ENCODE results near the gene NUP98. TPM values are rescaled to one million over a fixed set of nuclear protein-coding genes. Genes with fewer than 3 reads are reported as not detected.
A peak's percentile ranks its signal among the peaks of the same experiment; 100 is the strongest.

The NUP98 gene
- total and polyA plus RNA-seq, 8 donors = 12.2 to 38.0 (median 26.1) TPM

DNA sequence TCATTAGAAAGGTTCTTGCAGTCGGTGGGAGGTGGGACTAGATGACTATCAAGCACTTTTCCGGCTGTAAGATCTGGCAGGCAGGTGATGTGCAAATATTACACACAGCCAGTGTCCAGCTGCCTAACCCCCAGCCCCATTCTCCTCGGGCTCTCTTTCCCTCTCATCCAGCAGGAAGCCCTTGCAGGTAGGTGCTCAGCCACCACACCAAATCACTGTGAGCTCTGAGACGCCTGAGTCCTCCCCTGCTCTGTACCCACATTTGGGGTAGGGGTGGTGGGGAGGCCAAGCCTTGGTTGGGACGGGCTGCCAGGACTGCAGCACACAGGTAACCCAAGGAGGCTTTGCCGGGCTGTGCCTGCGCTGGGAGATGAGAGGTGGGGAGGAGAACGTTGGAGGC, 156.2 kb downstream of the NUP98 start:
- no peaks in the 10 kb centered on the region for H3K9me3 ChIP-seq
- H3K36me3 ChIP-seq = no peaks in the 10 kb centered on the region
- intact Hi-C loops (cut with DNase I) = no loop called here
- no peak for FAIRE-seq
- no peaks in the 10 kb centered on the region for H3K27me3 ChIP-seq
- DNase-seq = peak in 1 of 6 donors; percentile 26
- ATAC-seq = no peak
- TF ChIP-seq CTCF (IDR thresholded peaks at IDR 0.05) = no peak
- WGBS, 2 donors = 58 to 67% methylated on average over 8 of the region's 8 CpGs
- no peak overlapping the region for H3K27ac ChIP-seq
- H3K4me1 ChIP-seq = peaks cover 0 to 4% (median 4%) of the 10 kb centered on the region in 3 donors
- no peak overlapping the region for H3K4me3 ChIP-seq

DNA sequence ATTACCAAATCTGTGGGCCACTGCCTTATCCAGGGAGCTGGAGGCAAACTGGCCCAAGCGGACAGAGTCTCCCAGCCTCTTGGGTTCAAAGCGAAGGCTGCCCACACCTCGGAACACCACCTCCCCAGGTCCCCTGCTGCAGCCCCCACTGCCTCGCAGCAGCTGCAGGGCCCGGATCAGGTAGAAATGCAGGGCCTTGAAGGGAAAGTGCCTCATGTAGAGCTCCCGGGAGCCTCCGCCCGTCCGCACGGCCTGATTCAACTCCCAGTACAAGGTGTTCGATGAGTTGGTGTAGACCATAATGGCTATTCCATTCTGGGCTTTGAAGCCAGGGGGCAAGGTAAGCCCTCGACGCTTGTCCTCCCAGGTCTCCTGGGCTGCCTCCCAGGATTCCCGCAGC, 157.5 kb downstream of the NUP98 start:
- Histone ChIP-seq H3K36me3 (no peaks in the 10 kb centered on the region), H3K27ac (no peak overlapping the region), H3K9me3 (no peaks in the 10 kb centered on the region), H3K4me3 (no peak overlapping the region), H3K27me3 (no peaks in the 10 kb centered on the region), H3K4me1 (peaks cover 0 to 4% (median 4%) of the 10 kb centered on the region in 3 donors)
- no peak for TF ChIP-seq CTCF (IDR thresholded peaks at IDR 0.05)
- DNase-seq = no peak
- no peak for ATAC-seq
- 93 to 98% methylated on average over 14 of the region's 14 CpGs for WGBS, 2 donors
- FAIRE-seq = no peak
- intact Hi-C loops (cut with DNase I) = no loop called here

DNA sequence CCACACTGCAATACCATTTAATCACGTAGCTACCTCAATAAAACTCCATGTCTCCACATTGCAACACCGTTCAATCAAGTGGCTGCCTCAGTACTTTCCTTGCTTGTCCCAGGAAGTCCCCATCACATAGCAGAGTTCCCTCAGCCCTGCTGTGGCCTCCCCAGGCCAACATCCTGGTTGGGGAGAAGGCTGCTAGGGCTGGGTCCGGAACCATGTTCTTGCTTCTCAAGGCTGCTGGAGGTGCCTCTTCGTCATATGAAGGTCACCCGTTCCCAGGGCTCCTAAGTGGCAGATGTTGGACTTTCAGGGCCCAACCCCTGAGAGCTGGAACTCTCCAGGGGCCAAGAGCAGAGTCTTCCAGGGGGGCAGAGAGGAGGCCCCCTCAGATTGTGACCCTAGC, 158.8 kb downstream of the NUP98 start:
- DNase-seq = no peak
- Histone ChIP-seq H3K27me3 (no peaks in the 10 kb centered on the region), H3K4me1 (peaks cover 0 to 4% (median 4%) of the 10 kb centered on the region in 3 donors), H3K4me3 (no peak overlapping the region), H3K9me3 (no peaks in the 10 kb centered on the region), H3K36me3 (no peaks in the 10 kb centered on the region), H3K27ac (no peak overlapping the region)
- intact Hi-C loops (cut with DNase I) = no loop called here
- no peak for TF ChIP-seq CTCF (IDR thresholded peaks at IDR 0.05)
- WGBS, 2 donors = 76 to 79% methylated on average over 5 of the region's 5 CpGs
- no peak for FAIRE-seq
- ATAC-seq = no peak

GRCh38 chr11:3637201-3637600, 160.2 kb downstream of the NUP98 start:
- TF ChIP-seq CTCF (IDR thresholded peaks at IDR 0.05) = no peak
- no peaks in the 10 kb centered on the region for H3K27me3 ChIP-seq
- H3K27ac ChIP-seq = no peak overlapping the region
- peaks cover 0 to under 1% (median 0%) of the 10 kb centered on the region in 3 donors for H3K4me1 ChIP-seq
- no peak overlapping the region for H3K4me3 ChIP-seq
- H3K36me3 ChIP-seq = no peaks in the 10 kb centered on the region
- ATAC-seq = no peak
- WGBS, 2 donors = 78 to 85% methylated on average over 13 of the region's 13 CpGs
- intact Hi-C loops (cut with DNase I) = no loop called here
- no peak for DNase-seq
- no peak for FAIRE-seq
- no peaks in the 10 kb centered on the region for H3K9me3 ChIP-seq

- DNase-seq = no peak
- no peak for ATAC-seq
- no peaks in the 10 kb centered on the region for H3K4me1 ChIP-seq
- no peaks in the 10 kb centered on the region for H3K9me3 ChIP-seq
- intact Hi-C loops (cut with DNase I) = no loop called here
- no peak for FAIRE-seq
- no peak overlapping the region for H3K4me3 ChIP-seq
- H3K27ac ChIP-seq = no peak overlapping the region
- H3K36me3 ChIP-seq = no peaks in the 10 kb centered on the region
- WGBS, 2 donors = 87 to 88% methylated on average over 15 of the region's 15 CpGs
- H3K27me3 ChIP-seq = no peaks in the 10 kb centered on the region
- TF ChIP-seq CTCF (IDR thresholded peaks at IDR 0.05) = no peak
These were observed 161.5 kb downstream of the NUP98 start for GRCh38 chr11:3635641-3636375.
